Heart left ventricle (tissue), 13 donors: ENCODE results near the gene COMMD7.

ENCODE experiments used
- POLR2A ChIP-seq, 2 donors: fragments of 450-650 bp; IDR thresholded peaks; one replicate each; pipeline ENCODE4 v1.6.1; 2017; ENCODE audit warnings: antibody characterized with exemption in 2 of 2, mild to moderate bottlenecking in 2 of 2, moderate library complexity in 2 of 2
- TF ChIP-seq, protein P1 (sequence below), 12 donors: fragments of 200-600 bp; sonication (generic) in 4 of 12; IDR thresholded peaks; one replicate each; pipeline versions ENCODE4 v1.5.0 to v1.8.0; 2018 to 2022; ENCODE audit warnings: antibody characterized with exemption in 12 of 12, mild to moderate bottlenecking in 5 of 12
- donor health status: ischemic (EF 13 %, LVEDD 7.1; RV severe dilation, severe dysfunction).
- donor health status: DM: no; HTN: yes; CAD: no.
- donor health status: DM: no; HTN: no; CAD: no.
- donor health status: ischemic (EF 25% LVEDD 6.9; RV normal size, moderate dysfunction).
- donor health status: ischemic (EF 25% LVEDD 5.7; RV mildly dilated, moderate dysfunction).
- donor health status: ischemic (EF 35%, LVEDD 5.7; RV mildly dilated, moderate dysfunction).
- donor health status: nonischemic (EF 11% LVEDD 7.7; RV severe dilation, severe dysfunction).
- donor health status: DM: yes; HTN: yes; CAD: no.
- donor health status: PGD.
- donor health status: ischemic (EF 29% LVEDD 5.4; RV normal size, mild dysfunction).
- donor health status: nonischemic (EF 23%, LVEDD 6.1; RV moderate dilation, normal function).

DNA sequence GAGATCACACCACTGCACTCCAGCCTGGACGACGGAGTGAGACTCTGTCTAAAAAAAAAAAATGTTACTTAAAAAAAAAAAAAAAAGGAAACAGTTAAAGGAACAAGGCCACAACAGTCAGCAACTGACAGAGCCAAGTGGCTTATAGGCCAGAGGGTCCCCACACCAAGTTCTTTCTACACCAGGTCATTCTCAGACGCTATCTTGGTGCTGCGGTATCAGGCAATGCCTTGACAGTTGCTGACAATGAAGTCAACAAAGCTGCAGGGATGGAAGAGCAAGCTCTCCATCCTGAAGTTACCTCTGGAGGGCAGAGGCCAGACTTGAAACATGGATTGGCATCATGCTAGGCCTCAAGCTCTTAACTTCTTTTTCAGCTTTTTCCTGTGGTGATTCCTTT is 31.9 kb downstream of the COMMD7 start:
- TF ChIP-seq POLR2A (IDR thresholded peaks at IDR 0.05), result no peak
- TF ChIP-seq, protein P1, sequence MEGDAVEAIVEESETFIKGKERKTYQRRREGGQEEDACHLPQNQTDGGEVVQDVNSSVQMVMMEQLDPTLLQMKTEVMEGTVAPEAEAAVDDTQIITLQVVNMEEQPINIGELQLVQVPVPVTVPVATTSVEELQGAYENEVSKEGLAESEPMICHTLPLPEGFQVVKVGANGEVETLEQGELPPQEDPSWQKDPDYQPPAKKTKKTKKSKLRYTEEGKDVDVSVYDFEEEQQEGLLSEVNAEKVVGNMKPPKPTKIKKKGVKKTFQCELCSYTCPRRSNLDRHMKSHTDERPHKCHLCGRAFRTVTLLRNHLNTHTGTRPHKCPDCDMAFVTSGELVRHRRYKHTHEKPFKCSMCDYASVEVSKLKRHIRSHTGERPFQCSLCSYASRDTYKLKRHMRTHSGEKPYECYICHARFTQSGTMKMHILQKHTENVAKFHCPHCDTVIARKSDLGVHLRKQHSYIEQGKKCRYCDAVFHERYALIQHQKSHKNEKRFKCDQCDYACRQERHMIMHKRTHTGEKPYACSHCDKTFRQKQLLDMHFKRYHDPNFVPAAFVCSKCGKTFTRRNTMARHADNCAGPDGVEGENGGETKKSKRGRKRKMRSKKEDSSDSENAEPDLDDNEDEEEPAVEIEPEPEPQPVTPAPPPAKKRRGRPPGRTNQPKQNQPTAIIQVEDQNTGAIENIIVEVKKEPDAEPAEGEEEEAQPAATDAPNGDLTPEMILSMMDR (IDR thresholded peaks at IDR 0.05), result no peak
